Neuronal stem cell (in vitro differentiated cells): ENCODE results near the gene SMARCAL1.

Source experiments
- DNase-seq: peaks from one replicate; pipeline ENCODE4 v3.0.0-alpha.2; 2013; ENCODE audit warnings: low spot score
- H2AFZ ChIP-seq: one replicate; pipeline ENCODE4 v1.6.1; 2013; ENCODE audit warnings: mild to moderate bottlenecking, low read length, inconsistent platforms
- H2AK5ac ChIP-seq: 2 replicates; pipeline ENCODE4 v1.6.1; 2013; ENCODE audit warnings: low read depth, mild to moderate bottlenecking, inconsistent platforms, low read length, moderate library complexity, mixed read lengths
- H2BK120ac ChIP-seq: 2 replicates; pipeline ENCODE4 v1.6.1; 2013; ENCODE audit warnings: low read depth, mild to moderate bottlenecking, inconsistent platforms, low read length, moderate library complexity, mixed read lengths
- H2BK12ac ChIP-seq: one replicate; pipeline ENCODE4 v1.6.1; 2013; ENCODE audit warnings: low read length, inconsistent platforms
- H2BK15ac ChIP-seq: 2 replicates; pipeline ENCODE4 v1.6.1; 2013; ENCODE audit warnings: mild to moderate bottlenecking, low read length, inconsistent platforms, mixed read lengths
- H2BK5ac ChIP-seq: one replicate; pipeline ENCODE4 v1.6.1; 2013; ENCODE audit warnings: inconsistent platforms, mild to moderate bottlenecking, low read length, moderate library complexity
- H3K14ac ChIP-seq: one replicate; pipeline ENCODE4 v1.6.1; 2013; ENCODE audit warnings: low read length, inconsistent platforms
- H3K18ac ChIP-seq: 2 replicates; pipeline ENCODE4 v1.6.1; 2013; ENCODE audit warnings: low read length, inconsistent platforms
- H3K23ac ChIP-seq: 2 replicates; pipeline ENCODE4 v1.6.1; 2013; ENCODE audit warnings: low read depth, mild to moderate bottlenecking, mixed read lengths, low read length, inconsistent platforms; ENCODE audit not compliant: poor library complexity
- H3K27ac ChIP-seq: replicated peaks from 3 replicates; pipeline ENCODE4 v1.5.1; 2013; ENCODE audit warnings: low read length, inconsistent platforms
- H3K27me3 ChIP-seq, 3 experiments: 2 replicates each; pipeline ENCODE4 v1.6.1; 2013; ENCODE audit warnings: low read length in 3 of 3, mild to moderate bottlenecking in 2 of 3, inconsistent platforms in 1 of 3, low read depth in 1 of 3, mixed read lengths in 1 of 3, moderate library complexity in 1 of 3; ENCODE audit not compliant: control insufficient read depth in 3 of 3, insufficient read depth in 3 of 3
- H3K36me3 ChIP-seq, 2 donors: replicated peaks in 1 of 2; 2 replicates each; pipeline ENCODE4 v1.6.1; 2013; ENCODE audit warnings: low read length in 2 of 2; ENCODE audit not compliant: control insufficient read depth in 2 of 2, insufficient read depth in 2 of 2
- H3K4ac ChIP-seq: 2 replicates; pipeline ENCODE4 v1.6.1; 2013; ENCODE audit warnings: inconsistent platforms, mild to moderate bottlenecking, low read length, moderate library complexity
- H3K4me1 ChIP-seq, 2 donors: 1 replicate in 1 of 2; 2 replicates in 1 of 2; pipeline ENCODE4 v1.6.1; 2013; ENCODE audit warnings: low read length in 2 of 2, low read depth in 1 of 2; ENCODE audit not compliant: control insufficient read depth in 2 of 2, insufficient read depth in 1 of 2
- H3K4me2 ChIP-seq: one replicate; pipeline ENCODE4 v1.6.1; 2013; ENCODE audit warnings: mild to moderate bottlenecking, low read length, inconsistent platforms; ENCODE audit not compliant: insufficient read depth, poor library complexity, severe bottlenecking
- H3K4me3 ChIP-seq, 2 donors: 2 replicates each; pipeline ENCODE4 v1.5.1; 2013; ENCODE audit warnings: low read length in 2 of 2, mild to moderate bottlenecking in 2 of 2, inconsistent platforms in 1 of 2, moderate library complexity in 1 of 2
- H3K79me1 ChIP-seq: one replicate; pipeline ENCODE4 v1.6.1; 2013; ENCODE audit warnings: low read depth, mild to moderate bottlenecking, inconsistent platforms, low read length, moderate library complexity
- H3K9ac ChIP-seq: one replicate; pipeline ENCODE4 v1.6.1; 2013; ENCODE audit warnings: mild to moderate bottlenecking, low read depth, low read length, inconsistent platforms; ENCODE audit not compliant: poor library complexity
- H3K9me3 ChIP-seq, 2 donors: replicated peaks in 1 of 2; 2 replicates each; pipeline versions ENCODE3 to v1.6.1; 2013; ENCODE audit warnings: low read length in 2 of 2, mild to moderate bottlenecking in 2 of 2, inconsistent platforms in 1 of 2, low read depth in 1 of 2, mixed read lengths in 1 of 2, moderate library complexity in 1 of 2; ENCODE audit not compliant: control insufficient read depth in 2 of 2, insufficient read depth in 1 of 2
- H4K8ac ChIP-seq: one replicate; pipeline ENCODE4 v1.6.1; 2013; ENCODE audit warnings: low read depth, mild to moderate bottlenecking, inconsistent platforms, low read length, moderate library complexity
- H4K91ac ChIP-seq: one replicate; pipeline ENCODE4 v1.6.1; 2013; ENCODE audit warnings: low read length, low read depth, mild to moderate bottlenecking, inconsistent platforms; ENCODE audit not compliant: poor library complexity
- WGBS, 2 donors: extraction: QIAGEN DNeasy Blood & Tissue Kit; methylation state at CpG; one replicate each; pipeline ENCODE4 v1.1.7; 2013; ENCODE audit warnings: missing lambda C conversion rate in 2 of 2, mixed read lengths in 1 of 2; ENCODE audit not compliant: insufficient read length in 2 of 2, insufficient replicate concordance in 1 of 2; ENCODE audit errors: extremely low coverage in 2 of 2; 5-methylcytosine and 5-hydroxymethylcytosine counted together

SMARCAL1 gene

DNA sequence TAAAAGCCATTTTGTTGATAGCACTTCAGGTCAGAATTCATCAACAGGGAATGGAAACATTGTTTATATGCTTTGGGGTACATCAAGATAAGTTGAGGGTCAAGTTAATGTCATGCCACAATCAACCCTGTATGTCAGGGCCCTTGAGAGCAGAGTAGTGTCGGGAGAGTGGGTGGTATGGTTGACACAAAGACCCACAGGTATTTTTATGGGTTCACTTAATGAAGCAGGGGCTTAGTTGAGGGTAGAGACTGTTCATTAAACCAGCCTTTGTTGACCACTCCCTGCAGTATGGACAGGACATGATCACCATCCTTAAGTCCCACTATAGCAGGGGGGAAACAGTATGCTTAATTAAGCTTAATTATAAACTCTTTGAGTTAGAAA lies 92.1 kb downstream of the SMARCAL1 start:
- no peak overlapping the region for H3K23ac ChIP-seq
- no peak overlapping the region for H4K8ac ChIP-seq
- no peak for DNase-seq
- WGBS, 2 donors: no CpG with 5 or more reads among the region's 1 CpG
- no peak overlapping the region for H2BK120ac ChIP-seq
- peaks cover 7 to 10% of the 10 kb centered on the region in 2 donors for H3K4me1 ChIP-seq
- H2AFZ ChIP-seq: no peak overlapping the region
- H3K4me2 ChIP-seq: no peak overlapping the region
- H3K27me3 ChIP-seq: no peaks in the 10 kb centered on the region
- H2AK5ac ChIP-seq: no peak overlapping the region
- no peak overlapping the region for H2BK15ac ChIP-seq
- H3K36me3 ChIP-seq: peaks cover 44 to 83% of the 10 kb centered on the region in 2 donors
- H3K9ac ChIP-seq: no peak overlapping the region
- H3K14ac ChIP-seq: no peak overlapping the region
- no peak overlapping the region for H3K18ac ChIP-seq
- no peak overlapping the region for H2BK5ac ChIP-seq
- no peaks in the 10 kb centered on the region for H3K9me3 ChIP-seq
- H3K27ac ChIP-seq: no peak overlapping the region
- H4K91ac ChIP-seq: no peak overlapping the region
- no peak overlapping the region for H2BK12ac ChIP-seq
- H3K4ac ChIP-seq: no peak overlapping the region
- H3K79me1 ChIP-seq: no peaks in the 10 kb centered on the region
- no peak overlapping the region for H3K4me3 ChIP-seq

DNA sequence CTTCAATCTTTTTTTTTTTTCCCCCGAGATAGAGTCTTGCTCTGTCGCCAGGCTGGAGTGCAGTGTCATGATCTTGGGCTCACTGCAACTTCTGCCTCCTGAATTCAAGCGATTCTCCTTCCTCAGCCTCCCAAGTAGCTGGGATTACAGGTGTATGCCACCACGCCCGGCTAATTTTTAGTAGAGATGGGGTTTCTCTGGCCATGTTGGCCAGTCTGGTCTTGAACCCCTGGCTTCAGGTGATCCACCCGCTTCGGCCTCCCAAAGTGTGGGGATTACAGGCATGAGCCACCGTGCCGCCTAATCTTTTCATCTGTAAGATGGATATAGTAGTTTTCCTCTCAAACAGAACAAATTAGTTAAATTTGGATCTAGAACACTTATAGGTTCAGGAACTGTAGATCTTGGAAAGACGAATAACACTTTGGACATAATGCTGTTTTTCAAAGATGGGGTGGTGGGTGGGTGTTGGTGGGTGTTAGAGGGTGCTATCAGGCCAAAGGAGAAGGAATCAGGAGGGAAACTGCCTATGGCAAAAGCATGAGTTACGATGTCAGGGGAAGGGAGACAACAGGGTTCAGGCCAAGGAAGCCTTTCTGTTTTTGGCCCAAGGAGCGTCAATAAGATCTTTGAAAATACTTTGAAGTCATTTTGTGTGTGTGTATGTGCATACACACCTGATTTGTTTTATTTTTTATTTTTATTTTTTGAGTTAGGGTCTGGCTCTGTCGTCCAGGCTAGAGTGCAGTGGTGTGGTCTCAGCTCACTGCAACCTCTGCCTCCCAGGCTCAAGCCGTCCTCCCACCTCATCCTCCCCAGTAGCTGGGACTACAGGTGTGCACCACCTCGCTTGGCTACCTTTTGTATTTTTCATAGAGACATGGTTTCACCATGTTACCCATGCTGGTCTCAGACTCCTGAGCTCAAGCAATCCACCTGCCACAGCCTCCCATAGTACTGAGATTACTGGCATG lies 93.1 kb downstream of the SMARCAL1 start:
- no peak overlapping the region for H4K8ac ChIP-seq
- H3K27me3 ChIP-seq: no peaks in the 10 kb centered on the region
- H3K27ac ChIP-seq: no peak overlapping the region
- H3K18ac ChIP-seq: no peak overlapping the region
- no peak overlapping the region for H2BK15ac ChIP-seq
- H3K9me3 ChIP-seq: no peaks in the 10 kb centered on the region
- H2BK120ac ChIP-seq: no peak overlapping the region
- no peak overlapping the region for H3K23ac ChIP-seq
- peaks cover 0 to 2% of the 10 kb centered on the region in 2 donors for H3K4me1 ChIP-seq
- H3K79me1 ChIP-seq: no peaks in the 10 kb centered on the region
- H3K36me3 ChIP-seq: peaks cover 40 to 72% of the 10 kb centered on the region in 2 donors
- no peak for DNase-seq
- H2AFZ ChIP-seq: no peak overlapping the region
- no peak overlapping the region for H4K91ac ChIP-seq
- no CpG with 5 or more reads among the region's 15 CpGs for WGBS, 2 donors
- H3K4me3 ChIP-seq: no peak overlapping the region
- H3K14ac ChIP-seq: no peak overlapping the region
- no peak overlapping the region for H3K4ac ChIP-seq
- H3K9ac ChIP-seq: no peak overlapping the region
- H2AK5ac ChIP-seq: no peak overlapping the region
- no peak overlapping the region for H3K4me2 ChIP-seq
- no peak overlapping the region for H2BK5ac ChIP-seq
- H2BK12ac ChIP-seq: no peak overlapping the region

DNA sequence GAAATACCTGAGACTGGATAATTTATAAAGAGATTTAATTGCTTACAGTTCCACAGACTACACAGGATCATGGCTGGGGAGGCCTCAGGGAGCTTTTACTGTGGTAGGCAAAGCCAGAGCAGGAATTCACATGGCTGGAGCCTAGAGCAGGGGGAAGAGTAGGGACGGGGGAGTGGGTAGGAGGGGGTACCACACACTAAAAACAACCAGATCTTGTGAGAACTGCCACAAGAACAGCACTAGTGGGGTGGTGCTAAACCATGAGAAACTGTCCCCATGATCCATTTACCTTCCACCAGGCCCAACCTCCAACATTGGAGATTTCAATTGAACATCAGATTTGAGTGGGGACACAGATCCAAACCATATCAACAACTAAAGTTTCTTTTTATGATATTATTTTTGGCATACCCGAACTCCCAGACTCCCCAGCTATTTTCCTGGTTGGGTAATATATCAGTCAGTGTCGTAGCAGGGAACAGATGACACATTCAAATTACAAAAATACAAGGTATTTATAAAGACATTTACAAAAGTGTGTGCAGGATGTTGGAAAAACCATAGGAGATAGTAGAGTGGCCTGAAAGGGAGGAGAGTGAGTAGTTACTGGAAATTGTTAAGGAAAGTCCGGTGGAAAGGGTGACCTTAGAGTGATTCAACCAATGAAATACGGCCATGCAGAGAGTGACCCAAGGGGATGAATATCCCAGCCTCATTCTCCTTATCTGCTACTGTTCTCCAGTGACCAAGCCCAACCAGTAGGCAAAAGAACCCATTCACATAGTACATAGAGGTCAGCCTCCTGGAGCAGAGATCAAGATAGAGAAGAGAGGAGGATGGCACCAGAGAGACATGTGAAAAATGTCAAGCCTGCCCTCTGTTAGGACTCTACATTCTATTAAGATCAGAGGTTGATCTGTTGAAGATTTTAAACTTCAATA lies 95.2 kb downstream of the SMARCAL1 start:
- Histone ChIP-seq H3K27ac (no peak overlapping the region), H3K18ac (no peak overlapping the region), H3K9me3 (no peaks in the 10 kb centered on the region), H3K9ac (no peak overlapping the region), H2BK15ac (no peak overlapping the region), H4K91ac (no peak overlapping the region), H4K8ac (no peak overlapping the region), H3K4me1 (no peaks in the 10 kb centered on the region), H2BK12ac (no peak overlapping the region), H3K4me2 (no peak overlapping the region), H3K36me3 (peaks cover 35 to 52% of the 10 kb centered on the region in 2 donors), H3K27me3 (no peaks in the 10 kb centered on the region), H3K23ac (no peak overlapping the region), H3K14ac (no peak overlapping the region), H3K4ac (no peak overlapping the region), H3K4me3 (no peak overlapping the region), H2BK120ac (no peak overlapping the region), H3K79me1 (no peaks in the 10 kb centered on the region), H2AFZ (no peak overlapping the region), H2BK5ac (no peak overlapping the region), H2AK5ac (no peak overlapping the region)
- DNase-seq: no peak
- no CpG with 5 or more reads among the region's 5 CpGs for WGBS, 2 donors

DNA sequence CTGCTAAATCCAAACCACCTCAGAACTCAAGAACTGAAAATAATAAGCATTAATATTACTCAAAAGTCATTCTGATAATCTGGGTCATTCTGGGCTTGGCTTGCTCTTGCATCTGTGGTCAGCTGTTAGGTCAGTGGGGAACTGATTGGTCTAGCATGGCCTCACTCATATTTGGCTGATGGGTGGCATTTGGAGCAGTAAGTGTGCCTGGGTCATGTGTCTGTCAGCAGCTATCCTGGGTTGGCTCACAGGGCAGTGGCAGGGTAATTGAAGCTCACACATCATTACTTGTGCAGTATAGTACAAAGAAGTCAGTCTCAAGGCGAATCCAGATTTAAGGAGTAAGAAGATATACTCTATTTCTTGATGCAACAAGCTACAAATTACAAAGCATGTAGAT lies 95.9 kb downstream of the SMARCAL1 start:
- Histone ChIP-seq H3K4ac (no peak overlapping the region), H3K9me3 (no peaks in the 10 kb centered on the region), H3K79me1 (no peaks in the 10 kb centered on the region), H4K91ac (no peak overlapping the region), H3K18ac (no peak overlapping the region), H2BK5ac (no peak overlapping the region), H3K9ac (no peak overlapping the region), H3K14ac (no peak overlapping the region), H2BK15ac (no peak overlapping the region), H2AK5ac (no peak overlapping the region), H3K4me3 (no peak overlapping the region), H3K23ac (no peak overlapping the region), H2AFZ (no peak overlapping the region), H3K4me2 (no peak overlapping the region), H3K27me3 (no peaks in the 10 kb centered on the region), H3K4me1 (no peaks in the 10 kb centered on the region), H4K8ac (no peak overlapping the region), H2BK120ac (no peak overlapping the region), H3K36me3 (peaks cover 31 to 44% of the 10 kb centered on the region in 2 donors), H3K27ac (no peak overlapping the region), H2BK12ac (no peak overlapping the region)
- no peak for DNase-seq
- no CpG with 5 or more reads among the region's 1 CpG for WGBS, 2 donors
